Hypothalamus (tissue), 51 donors: Measurements from ENCODE around the gene LRRC8B.

Experiments used
- DNase-seq, 51 donors: peaks; one replicate each; lab custom pipeline; 2025; lab: John Stamatoyannopoulos, UW

LRRC8B gene

GRCh38 chr1:89546082-89546889, 21.7 kb downstream of the LRRC8B start:
- DNase-seq, result no peak

DNA sequence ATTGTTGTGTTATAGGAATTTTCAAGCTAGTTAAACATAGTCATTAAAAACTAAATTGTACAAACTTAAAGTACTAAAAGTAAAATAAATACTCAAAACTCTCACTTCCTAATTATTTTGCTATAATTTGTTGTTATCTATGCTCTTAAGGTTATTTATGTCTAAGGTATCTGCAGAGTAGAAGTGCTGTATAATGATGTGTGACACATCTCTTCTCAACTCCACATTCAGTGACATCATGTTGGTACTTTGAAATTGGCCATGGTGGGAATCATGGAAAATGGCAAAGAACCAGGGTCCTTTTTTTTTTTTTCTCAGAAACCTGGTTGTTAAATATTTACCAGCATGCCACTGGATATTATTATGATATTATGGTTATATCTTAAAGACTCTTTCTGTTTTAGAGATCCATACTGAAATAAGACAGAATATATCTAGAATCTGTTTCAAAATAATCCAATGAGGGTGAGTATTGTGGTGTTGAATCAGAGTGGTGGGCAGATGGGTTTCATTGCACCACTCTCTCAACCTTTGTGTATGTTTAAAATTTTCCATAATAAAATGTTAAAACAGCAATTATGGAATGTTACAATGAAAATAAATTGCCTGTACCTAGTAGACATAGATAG, 22.4 kb downstream of the LRRC8B start:
- DNase-seq, result no peak

DNA sequence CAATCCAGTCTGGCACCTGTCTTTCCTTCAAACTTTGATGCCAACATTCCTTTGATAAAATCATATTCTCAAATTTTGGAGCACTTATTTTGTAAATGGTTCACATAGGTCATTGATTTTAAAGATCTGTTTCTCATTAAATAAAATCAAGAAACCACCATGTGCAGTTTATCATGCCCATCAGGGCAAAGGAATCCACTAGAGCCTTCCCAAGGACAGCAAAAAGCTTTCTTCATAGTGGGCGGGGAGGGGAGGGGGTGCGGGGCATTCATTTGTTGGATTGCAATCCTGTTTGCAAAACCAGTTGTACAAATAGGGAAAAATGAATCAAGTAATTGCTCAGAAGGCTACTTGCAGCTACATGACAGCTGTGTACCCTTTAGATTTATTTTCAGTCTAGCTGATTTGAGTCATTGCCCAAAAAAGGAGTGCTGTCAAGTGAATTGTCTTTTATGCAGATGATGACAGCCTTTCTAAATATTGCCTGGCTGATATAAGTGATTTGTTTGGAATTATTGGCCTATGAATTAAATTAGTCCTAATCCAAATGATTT, 23.0 kb downstream of the LRRC8B start:
- peak in 2 of 51 donors; percentile 5 to 34 for DNase-seq

DNA sequence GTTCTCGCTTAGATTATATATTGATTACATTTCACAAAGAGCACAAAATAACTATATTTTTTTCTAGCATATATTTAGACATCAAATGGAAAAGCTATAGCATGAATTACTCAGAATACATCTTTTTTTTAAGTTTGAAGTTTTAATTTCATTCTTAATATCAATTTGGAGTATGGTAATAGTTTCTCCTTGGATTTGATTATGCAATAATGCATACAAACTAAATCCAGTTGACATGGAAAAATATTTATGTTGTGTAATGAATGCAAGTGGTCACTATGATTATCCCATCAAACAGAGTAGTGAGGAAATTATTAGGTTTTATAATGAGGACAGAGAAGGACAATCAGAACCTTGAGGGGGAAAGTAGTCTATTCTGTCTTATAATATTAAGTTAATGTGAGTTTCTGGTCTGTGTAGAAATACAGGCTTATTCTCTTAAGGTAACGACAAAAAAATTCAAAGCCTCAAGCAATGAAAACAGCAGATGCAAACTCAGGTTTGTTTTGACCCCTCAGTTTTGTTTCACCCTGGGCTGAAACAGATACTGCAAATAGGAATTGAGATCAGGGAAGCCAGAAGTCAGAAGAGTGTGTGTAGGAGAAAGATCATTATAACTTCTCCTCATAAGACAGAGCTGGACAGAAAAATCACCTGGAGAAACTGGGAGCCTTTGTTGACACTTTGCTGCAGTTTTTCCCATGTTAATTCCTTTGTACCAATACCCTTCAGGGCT, 23.7 kb downstream of the LRRC8B start:
- DNase-seq, result no peak

DNA sequence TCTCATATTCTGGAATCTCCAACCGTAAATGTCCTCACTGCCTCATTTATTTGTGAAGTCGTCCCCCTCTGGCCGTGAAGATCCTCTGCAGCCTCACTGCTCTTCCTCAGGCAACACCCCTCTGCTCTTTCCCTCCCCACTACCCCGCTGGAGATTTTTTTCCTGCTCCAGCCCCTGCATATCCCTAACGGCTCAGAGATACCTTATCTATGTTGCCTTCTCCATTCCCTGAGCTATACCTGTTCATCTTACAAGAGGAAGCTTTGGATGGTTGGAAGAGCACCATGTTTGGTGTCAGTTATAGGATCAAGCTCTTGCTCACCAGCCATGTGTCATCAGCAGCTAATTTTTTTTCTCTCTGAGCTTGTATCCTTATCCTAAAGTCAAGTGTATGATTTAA, 26.4 kb downstream of the LRRC8B start:
- DNase-seq, result no peak

DNA sequence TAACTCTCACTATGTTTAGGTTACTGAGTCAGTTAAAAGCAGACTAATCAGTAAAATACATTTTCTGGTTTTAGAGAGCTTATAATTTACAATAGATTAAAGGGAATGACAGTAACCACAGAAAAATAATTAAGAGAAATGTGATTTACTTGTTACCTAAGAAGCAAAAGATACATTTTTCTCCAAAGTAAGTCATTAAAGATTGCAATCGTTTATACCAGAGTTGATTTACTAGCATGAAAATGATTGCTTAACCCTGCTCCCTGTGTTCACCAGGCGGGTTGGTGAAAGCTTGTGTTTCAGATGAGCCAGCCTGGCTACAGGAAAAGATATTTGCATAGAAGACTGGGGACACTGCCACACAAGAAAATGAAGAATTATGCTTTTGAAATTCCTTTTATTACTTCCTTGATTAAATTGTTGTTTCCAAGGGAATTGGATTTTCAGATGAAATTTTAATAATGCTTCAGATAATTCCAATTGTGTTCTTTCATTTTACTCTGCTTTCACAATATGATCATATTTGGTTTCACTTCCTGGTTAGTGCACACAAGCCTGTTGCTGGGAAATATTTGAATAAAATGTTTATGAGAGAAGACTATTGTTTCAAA, 27.9 kb downstream of the LRRC8B start:
- DNase-seq, result peak in 1 of 51 donors; percentile 16

- no peak for DNase-seq
These were observed 28.5 kb downstream of the LRRC8B start for GRCh38 chr1:89553157-89553556.

DNA sequence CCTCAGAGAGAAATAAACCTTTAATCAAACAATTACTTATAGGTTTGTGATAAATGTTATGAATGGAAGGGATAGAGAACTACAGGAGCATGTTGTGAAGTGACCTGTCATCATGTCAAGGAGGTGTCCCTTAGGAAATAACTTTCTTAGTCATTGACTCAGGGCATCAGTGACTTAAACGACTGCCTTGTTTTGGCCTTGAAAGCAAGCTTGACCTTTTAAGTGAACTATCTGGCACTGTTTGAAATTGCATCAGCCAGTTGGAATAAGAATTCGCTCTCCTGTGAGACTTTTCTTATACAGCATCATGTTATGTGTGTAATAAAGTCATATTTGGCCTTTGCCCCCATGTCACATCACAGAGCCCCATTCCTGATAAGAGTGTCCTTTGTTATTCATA, 30.9 kb downstream of the LRRC8B start:
- no peak for DNase-seq

GRCh38 chr1:89556726-89557444, 32.3 kb downstream of the LRRC8B start:
- DNase-seq, result no peak

GRCh38 chr1:89557445-89557825, 32.8 kb downstream of the LRRC8B start:
- no peak for DNase-seq

DNA sequence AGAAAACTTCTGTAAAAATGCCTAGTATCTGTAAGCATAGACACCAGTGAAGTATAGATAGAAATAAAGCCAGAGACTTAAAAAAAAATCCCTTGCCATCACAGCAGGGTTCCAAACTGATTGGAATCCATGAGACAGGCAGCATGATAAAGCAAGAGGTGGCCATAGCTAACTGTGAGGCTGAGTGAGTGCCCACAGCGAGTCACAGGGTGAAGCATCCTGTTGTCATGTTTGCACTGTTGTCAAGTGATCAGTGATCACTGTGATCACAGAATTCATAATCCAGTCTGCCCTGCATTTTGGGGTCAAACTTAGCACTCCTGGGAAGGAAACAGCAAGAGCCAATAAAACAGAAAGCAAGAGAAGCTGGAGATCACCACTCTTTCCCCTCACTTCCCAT, 33.3 kb downstream of the LRRC8B start:
- DNase-seq, result no peak

DNA sequence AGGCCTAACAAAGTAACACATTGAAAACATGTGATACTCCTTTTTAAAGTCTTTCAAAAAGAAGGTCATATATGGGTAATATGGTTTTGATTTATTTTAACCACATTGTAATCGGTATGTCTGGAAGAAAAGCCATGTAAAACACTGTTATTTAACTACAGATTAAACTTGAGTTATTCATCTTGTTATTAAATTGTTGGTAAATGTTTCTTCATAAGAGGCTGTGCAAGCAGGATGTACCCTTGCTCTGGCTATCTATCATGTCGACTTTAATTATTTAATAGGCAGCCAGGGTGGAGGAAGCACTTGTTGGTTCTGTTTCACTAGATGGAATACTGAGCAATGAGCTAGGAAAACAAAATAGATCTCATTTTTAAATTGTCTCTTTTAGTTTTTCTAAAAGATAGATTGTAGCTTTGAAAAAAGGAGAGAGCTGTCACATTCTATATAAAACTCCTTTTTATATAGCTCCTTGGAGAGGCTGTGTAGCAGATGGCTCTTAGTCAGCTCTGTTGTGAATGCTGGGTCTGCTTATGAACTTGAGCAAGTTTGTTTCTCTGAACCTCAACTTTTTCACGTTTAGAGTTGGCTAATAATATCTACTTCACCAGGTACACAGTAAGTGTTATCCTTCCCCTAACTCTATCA, 39.5 kb downstream of the LRRC8B start:
- DNase-seq, result no peak

DNA sequence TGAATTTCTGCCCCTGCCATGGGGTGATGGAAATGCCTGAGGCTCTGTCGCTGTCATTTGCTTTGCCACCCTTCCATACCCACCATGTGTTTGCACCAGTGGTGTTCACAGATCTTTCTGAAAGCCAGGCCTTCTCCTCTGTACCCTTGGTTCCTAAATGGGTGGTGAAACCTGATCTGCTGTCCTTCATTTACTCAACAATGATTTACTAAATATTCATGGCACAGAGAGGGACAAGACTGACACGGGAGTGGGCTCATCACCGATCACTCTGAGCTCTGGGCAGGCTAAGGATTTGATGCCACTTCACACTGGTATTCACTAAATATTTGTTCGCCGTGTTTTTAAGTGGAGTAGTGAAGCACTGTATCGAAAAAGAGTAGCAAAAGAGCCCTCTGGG, 40.9 kb downstream of the LRRC8B start:
- DNase-seq, result peak in 1 of 51 donors; percentile 26

GRCh38 chr1:89566761-89567174, 42.1 kb downstream of the LRRC8B start:
- peak in 26 of 51 donors; percentile 3 to 63 (median 28) for DNase-seq

DNA sequence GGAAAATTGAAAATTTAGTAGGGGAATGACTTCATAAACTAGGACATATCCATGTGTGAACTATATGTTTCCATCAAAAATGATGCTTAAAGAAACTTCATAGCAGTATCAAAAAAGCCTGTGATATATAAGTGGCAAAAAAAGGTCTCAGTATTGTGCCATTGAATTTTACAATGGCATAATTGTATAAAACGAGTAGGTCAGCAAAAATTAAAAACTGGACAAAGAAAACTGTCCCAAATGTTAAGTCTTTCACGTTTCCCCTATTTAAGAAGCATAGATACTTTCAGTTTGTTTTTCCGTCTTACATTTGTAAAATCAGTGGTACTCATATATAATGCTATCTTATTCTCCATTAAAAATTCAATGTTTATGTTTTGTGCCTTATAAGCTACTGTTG, 43.2 kb downstream of the LRRC8B start:
- no peak for DNase-seq

- no peak for DNase-seq
These were observed 48.8 kb downstream of the LRRC8B start for GRCh38 chr1:89573410-89573809.

- no peak for DNase-seq
These were observed 50.0 kb downstream of the LRRC8B start for GRCh38 chr1:89574621-89575020.

DNA sequence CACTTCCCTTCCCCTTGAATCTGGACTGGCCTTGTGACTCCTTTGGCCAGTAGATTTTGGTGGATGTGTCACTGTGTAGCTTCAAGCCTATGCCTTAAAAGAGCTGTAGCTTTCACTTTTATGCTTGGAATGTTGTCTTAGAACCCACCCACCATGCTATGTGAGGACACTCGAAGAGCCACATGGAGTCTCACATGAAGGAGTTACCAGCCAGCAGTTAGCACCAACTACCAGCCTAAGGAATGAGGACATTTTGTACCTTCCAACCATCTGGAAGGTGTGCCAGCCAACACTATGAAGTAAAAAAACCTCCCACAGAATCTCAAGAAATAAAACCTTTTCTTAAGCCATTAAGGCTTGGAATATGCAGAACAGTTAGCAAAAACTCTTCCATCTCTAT, 50.6 kb downstream of the LRRC8B start:
- DNase-seq, result peak in 1 of 51 donors; percentile 29

- no peak for DNase-seq
These were observed 51.4 kb downstream of the LRRC8B start for GRCh38 chr1:89576013-89576412.

- DNase-seq, result no peak
These were observed 53.5 kb downstream of the LRRC8B start for GRCh38 chr1:89578151-89578550.
